IMR-90 (cell line): Measurements from ENCODE around the gene GABRR3. TPM values are rescaled to one million over a fixed set of nuclear protein-coding genes. Genes with fewer than 3 reads are reported as not detected.

Experiments used
- ATAC-seq: fragments of 200-7000 bp; cut with Tn5 transposase; 2 replicates; pipeline ENCODE4 v1.9.1; 2020; ENCODE audit warnings: low read depth, mild to moderate bottlenecking, moderate library complexity
- BruUV-seq: library from RNA; stranded (reverse); fragments of 400-500 nt; replicated peaks from 2 replicates; lab custom pipeline; 2021; lab: Mats Ljungman, UMichigan
- CTCF ChIA-PET: fragments of 300-600 bp; formaldehyde crosslinking; extraction: SDS; loops from one replicate; lab custom pipeline; 2021; ENCODE audit warnings: antibody characterized with exemption; lab: Yijun Ruan, JAX
- POLR2A ChIA-PET: fragments of 300-600 bp; sonication (Branson Sonifier 250); formaldehyde crosslinking; loops from one replicate; lab custom pipeline; 2022; ENCODE audit warnings: antibody characterized with exemption; ENCODE audit not compliant: unreplicated experiment; lab: Charles Lee
- DNase-seq: peaks from one replicate; pipeline ENCODE4 v3.0.0; 2013
- H2AFZ ChIP-seq: replicated peaks from 2 replicates; pipeline ENCODE3; 2013; ENCODE audit warnings: low read length, mild to moderate bottlenecking; ENCODE audit not compliant: poor library complexity
- H2AK5ac ChIP-seq: 2 replicates; pipeline ENCODE4 v1.6.1; 2013; ENCODE audit warnings: low read depth, low read length, inconsistent platforms
- H2AK9ac ChIP-seq: replicated peaks from 2 replicates; pipeline ENCODE3; 2013; ENCODE audit warnings: mild to moderate bottlenecking, low read depth, low read length, moderate library complexity; ENCODE audit not compliant: poor library complexity
- H2BK120ac ChIP-seq: 2 replicates; pipeline ENCODE4 v1.6.1; 2013; ENCODE audit warnings: low read depth, low read length, inconsistent platforms
- H2BK15ac ChIP-seq: 3 replicates; pipeline ENCODE4 v1.6.1; 2013; ENCODE audit warnings: low read depth, low read length, inconsistent platforms
- H2BK20ac ChIP-seq: 2 replicates; pipeline ENCODE4 v1.6.1; 2013; ENCODE audit warnings: low read depth, mild to moderate bottlenecking, inconsistent platforms, low read length, moderate library complexity
- H2BK5ac ChIP-seq: 2 replicates; pipeline ENCODE4 v1.6.1; 2013; ENCODE audit warnings: mild to moderate bottlenecking, low read depth, low read length, inconsistent platforms; ENCODE audit not compliant: poor library complexity, severe bottlenecking
- H3K14ac ChIP-seq: replicated peaks from 2 replicates; pipeline ENCODE4 v1.6.1; 2013; ENCODE audit warnings: low read depth, low read length, inconsistent platforms
- H3K18ac ChIP-seq: 2 replicates; pipeline ENCODE4 v1.6.1; 2013; ENCODE audit warnings: low read depth, low read length, control low read depth
- H3K23ac ChIP-seq: 2 replicates; pipeline ENCODE4 v1.6.1; 2013; ENCODE audit warnings: low read depth, low read length, inconsistent platforms
- H3K27ac ChIP-seq: 2 replicates; pipeline ENCODE4 v1.5.1; 2013; ENCODE audit warnings: mild to moderate bottlenecking, control low read depth, low read length; ENCODE audit not compliant: insufficient read depth
- H3K27me3 ChIP-seq: 2 replicates; pipeline ENCODE4 v1.6.1; 2013; ENCODE audit warnings: low read length; ENCODE audit not compliant: control insufficient read depth, insufficient read depth
- H3K36me3 ChIP-seq: 2 replicates; pipeline ENCODE4 v1.6.1; 2013; ENCODE audit warnings: low read length, mixed read lengths; ENCODE audit not compliant: control insufficient read depth, insufficient read depth
- H3K4ac ChIP-seq: 2 replicates; pipeline ENCODE4 v1.6.1; 2013; ENCODE audit warnings: low read depth, low read length, inconsistent platforms
- H3K4me1 ChIP-seq: 2 replicates; pipeline ENCODE4 v1.6.1; 2013; ENCODE audit warnings: low read length, mixed read lengths; ENCODE audit not compliant: control insufficient read depth, insufficient read depth
- H3K4me2 ChIP-seq: 2 replicates; pipeline ENCODE4 v1.6.1; 2013; ENCODE audit warnings: low read depth, mild to moderate bottlenecking, control low read depth, low read length, moderate library complexity
- H3K4me3 ChIP-seq: 2 replicates; pipeline ENCODE4 v1.5.1; 2013; ENCODE audit warnings: low read depth, mild to moderate bottlenecking, control low read depth, low read length, moderate library complexity; ENCODE audit not compliant: insufficient read depth
- H3K56ac ChIP-seq: 2 replicates; pipeline ENCODE4 v1.6.1; 2013; ENCODE audit warnings: low read length, inconsistent platforms; ENCODE audit not compliant: insufficient read depth; ENCODE audit errors: extremely low read depth
- H3K79me1 ChIP-seq, 2 experiments: 2 replicates each; pipeline ENCODE4 v1.6.1; 2013; ENCODE audit warnings: low read length in 2 of 2, inconsistent platforms in 1 of 2, low read depth in 1 of 2
- H3K9ac ChIP-seq: 2 replicates; pipeline ENCODE4 v1.6.1; 2013; ENCODE audit warnings: low read depth, low read length, control low read depth
- H3K9me1 ChIP-seq: 2 replicates; pipeline ENCODE4 v1.6.1; 2013; ENCODE audit warnings: low read length, inconsistent platforms; ENCODE audit not compliant: insufficient read depth
- H3K9me3 ChIP-seq: 2 replicates; pipeline ENCODE4 v1.6.1; 2013; ENCODE audit warnings: low read length; ENCODE audit not compliant: control insufficient read depth, insufficient read depth
- H4K20me1 ChIP-seq: 2 replicates; pipeline ENCODE4 v1.6.1; 2013; ENCODE audit warnings: low read length, inconsistent platforms; ENCODE audit not compliant: insufficient read depth
- H4K5ac ChIP-seq: 2 replicates; pipeline ENCODE4 v1.6.1; 2013; ENCODE audit warnings: mild to moderate bottlenecking, low read depth, low read length, control low read depth
- H4K8ac ChIP-seq, 2 experiments: 2 replicates each; pipeline ENCODE4 v1.6.1; 2013; ENCODE audit warnings: low read depth in 2 of 2, low read length in 2 of 2, control low read depth in 1 of 2, inconsistent platforms in 1 of 2
- H4K91ac ChIP-seq: 2 replicates; pipeline ENCODE4 v1.6.1; 2013; ENCODE audit warnings: low read depth, low read length, inconsistent platforms; ENCODE audit not compliant: insufficient read depth
- CHD1 ChIP-seq: IDR thresholded peaks from 2 replicates; pipeline ENCODE4 v1.6.1; 2012; ENCODE audit warnings: low read depth, low read length, improper control_type of control experiment
- MAZ ChIP-seq: IDR thresholded peaks from 2 replicates; pipeline ENCODE4 v1.6.1; 2012; ENCODE audit warnings: low read depth, mild to moderate bottlenecking, low read length, improper control_type of control experiment, moderate library complexity, borderline replicate concordance
- RAD21 ChIP-seq: IDR thresholded peaks from 2 replicates; pipeline ENCODE4 v1.6.1; 2012; ENCODE audit warnings: low read length, improper control_type of control experiment
- RFX5 ChIP-seq: IDR thresholded peaks from 2 replicates; pipeline ENCODE4 v1.8.0; 2012; ENCODE audit warnings: low read depth, mild to moderate bottlenecking, low read length, moderate library complexity
- WGBS, 2 experiments: methylation state at CpG; one replicate each; pipeline versions ENCODE4 v1.1.5 to v1.1.7; 2013; ENCODE audit warnings: missing lambda C conversion rate in 2 of 2; ENCODE audit not compliant: insufficient read length in 1 of 2; ENCODE audit errors: extremely low coverage in 2 of 2; 5-methylcytosine and 5-hydroxymethylcytosine counted together
- dilution Hi-C: fragments of 300-500 bp; cut with HindIII; formaldehyde crosslinking; loops from one replicate; pipeline ENCODE4 v1.14.3; 2018; ENCODE audit warnings: low sequenced_read_pairs; ENCODE audit not compliant: unreplicated experiment
- in situ Hi-C: fragments of 300-500 bp; cut with MboI; formaldehyde crosslinking; loops from 3 replicates; pipeline ENCODE4 v1.14.3; 2019; ENCODE audit warnings: low sequenced_read_pairs, inconsistent platforms, mixed read lengths
- intact Hi-C: fragments of 100-400 bp; cut with micrococcal nuclease; formaldehyde crosslinking; loops from 2 replicates; pipeline ENCODE4 v1.10.0; 2022
- polyA plus RNA-seq, 3 experiments: library from polyadenylated mRNA; depleted of rRNA; stranded (reverse); fragments of >200 nt; gene quantifications; 2 replicates each; pipeline ENCODE4 v1.2.3, GENCODE V29; 2012; ENCODE audit warnings: low replicate concordance in 1 of 3
- total RNA-seq: library from RNA; depleted of rRNA; stranded (reverse); fragments of >200 nt; gene quantifications from 2 replicates; pipeline ENCODE4 v1.2.3, GENCODE V29; 2012; rRNA removed

Gene GABRR3
- total and polyA plus RNA-seq, 2 of the 4 experiments (the other 2 are of a cell fraction): not detected

DNA sequence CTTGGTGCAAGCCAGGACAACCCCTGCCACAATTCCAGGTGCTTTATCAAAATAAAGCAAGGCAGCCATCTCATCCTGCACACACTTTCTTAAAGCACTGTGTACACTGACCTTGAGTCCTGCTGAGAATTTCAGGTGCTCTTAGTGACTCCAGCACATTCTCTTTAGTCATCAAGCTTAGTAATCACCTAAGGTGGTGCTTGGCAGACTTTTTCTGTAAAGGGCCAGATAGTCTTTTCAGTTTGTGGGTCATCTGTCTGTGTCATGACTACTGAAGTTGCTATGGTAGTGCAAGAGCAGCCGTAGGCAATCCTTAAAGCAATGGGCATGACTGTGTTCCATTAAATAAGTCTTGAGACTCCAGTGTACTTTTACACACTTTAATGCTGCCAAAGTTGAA, 99.3 kb downstream of the GABRR3 start:
- H3K4me3 ChIP-seq: no peak overlapping the region
- no peaks in the 10 kb centered on the region for H3K79me1 ChIP-seq
- no peak overlapping the region for H2BK20ac ChIP-seq
- no peak overlapping the region for H4K5ac ChIP-seq
- no peak overlapping the region for H3K18ac ChIP-seq
- H3K27ac ChIP-seq: no peak overlapping the region
- CTCF ChIA-PET: no interaction called here
- dilution Hi-C loops: no loop called here
- no peaks in the 10 kb centered on the region for H3K27me3 ChIP-seq
- H2BK120ac ChIP-seq: no peak overlapping the region
- no peak overlapping the region for H4K8ac ChIP-seq
- peaks cover 3% of the 10 kb centered on the region for H3K9me1 ChIP-seq
- H3K23ac ChIP-seq: no peak overlapping the region
- no CpG with 5 or more reads among the region's 1 CpG for WGBS, 2 experiments
- H3K14ac ChIP-seq: no peak overlapping the region
- POLR2A ChIA-PET: no interaction called here
- ATAC-seq: no peak
- no peaks in the 10 kb centered on the region; the same call in 1 of the 2 replicates for H3K4me1 ChIP-seq
- no peak overlapping the region for H4K91ac ChIP-seq
- no peak overlapping the region for H3K56ac ChIP-seq
- no peak overlapping the region for H3K4me2 ChIP-seq
- no peaks in the 10 kb centered on the region for H4K20me1 ChIP-seq
- TF ChIP-seq RAD21 (no peak), CHD1 (no peak), MAZ (no peak), RFX5 (no peak)
- no peak overlapping the region for H2BK15ac ChIP-seq
- no peak overlapping the region for H2BK5ac ChIP-seq
- DNase-seq: no peak
- no peak overlapping the region for H3K4ac ChIP-seq
- intact Hi-C loops: no loop called here
- no peak overlapping the region for H2AFZ ChIP-seq
- no peaks in the 10 kb centered on the region for H3K9me3 ChIP-seq
- H3K9ac ChIP-seq: no peak overlapping the region
- no peak overlapping the region for H2AK9ac ChIP-seq
- BruUV-seq: no TSS peak
- in situ Hi-C loops: no loop called here
- H3K36me3 ChIP-seq: peaks cover 15% of the 10 kb centered on the region
- H2AK5ac ChIP-seq: no peak overlapping the region

Other genes with a start within 250 kb of the GABRR3 start
- gene CRYBG3, start 213.3 kb downstream of the GABRR3 start, total RNA-seq: 23.9 and 26.2 TPM in 2 replicates
- 4.2 and 4.9 TPM in 2 replicates for gene CRYBG3, start 213.3 kb downstream of the GABRR3 start, polyA plus RNA-seq (2012; rRNA removed)
- gene RIOX2, start 62.9 kb downstream of the GABRR3 start, total RNA-seq: 26.7 and 27.8 TPM in 2 replicates
- gene RIOX2, start 62.9 kb downstream of the GABRR3 start, polyA plus RNA-seq (2012; rRNA removed): 15.1 and 17.2 TPM in 2 replicates
- gene OR5AC2, start 51.9 kb upstream of the GABRR3 start, total RNA-seq: not detected in 2 replicates
- not detected in 2 replicates for gene OR5AC2, start 51.9 kb upstream of the GABRR3 start, polyA plus RNA-seq (2012; rRNA removed)
- not detected in 2 replicates for gene OR5H1, start 95.4 kb upstream of the GABRR3 start, total RNA-seq
- gene OR5H1, start 95.4 kb upstream of the GABRR3 start, polyA plus RNA-seq (2012; rRNA removed): not detected in 2 replicates
- not detected in 2 replicates for gene OR5H14, start 112.2 kb upstream of the GABRR3 start, total RNA-seq
- gene OR5H14, start 112.2 kb upstream of the GABRR3 start, polyA plus RNA-seq (2012; rRNA removed): not detected in 2 replicates
- not detected in 2 replicates for gene OR5H15, start 131.4 kb upstream of the GABRR3 start, total RNA-seq
- gene OR5H15, start 131.4 kb upstream of the GABRR3 start, polyA plus RNA-seq (2012; rRNA removed): not detected in 2 replicates
- not detected in 2 replicates for gene OR5H6, start 228.9 kb upstream of the GABRR3 start, total RNA-seq
- gene OR5H6, start 228.9 kb upstream of the GABRR3 start, polyA plus RNA-seq (2012; rRNA removed): not detected in 2 replicates
- not detected in 2 replicates for gene OR5H2, start 247.2 kb upstream of the GABRR3 start, total RNA-seq
- gene OR5H2, start 247.2 kb upstream of the GABRR3 start, polyA plus RNA-seq (2012; rRNA removed): not detected in 2 replicates